HFFc6 (cell line): ENCODE measurements around the gene KRT6B. TPM values are rescaled to one million over a fixed set of nuclear protein-coding genes. Genes with fewer than 3 reads are reported as not detected.
A peak's percentile ranks its signal among the peaks of the same experiment; 100 is the strongest.

Experiments used
- DNase-seq: peaks from one replicate; pipeline ENCODE4 v3.0.0-alpha.2; 2018
- H3K27ac Mint-ChIP-seq: 2 replicates; pipeline ENCODE4 v1.8.0; 2020; ENCODE audit warnings: mild to moderate bottlenecking, mixed read lengths
- H3K27me3 Mint-ChIP-seq: 2 replicates; pipeline ENCODE4 v1.8.0; 2021; ENCODE audit warnings: mild to moderate bottlenecking, moderate library complexity, mixed read lengths; ENCODE audit not compliant: insufficient read depth
- H3K36me3 Mint-ChIP-seq: 2 replicates; pipeline ENCODE4 v1.8.0; 2021; ENCODE audit warnings: low read depth, mixed read lengths
- H3K4me1 Mint-ChIP-seq: 2 replicates; pipeline ENCODE4 v1.8.0; 2020; ENCODE audit warnings: low read depth, mixed read lengths
- H3K4me3 Mint-ChIP-seq: 2 replicates; pipeline ENCODE4 v1.8.0; 2020; ENCODE audit warnings: mild to moderate bottlenecking, moderate library complexity, mixed read lengths
- H3K9me3 Mint-ChIP-seq: 2 replicates; pipeline ENCODE4 v1.8.0; 2020; ENCODE audit warnings: mild to moderate bottlenecking, mixed read lengths
- CTCF ChIP-seq: fragments of 200-600 bp; sonication (generic); IDR thresholded peaks from 2 replicates; pipeline ENCODE4 v1.5.0; 2021; ENCODE audit warnings: antibody characterized with exemption, mild to moderate bottlenecking
- total RNA-seq, 6 experiments: library from RNA; stranded (reverse); fragmentation: NEBNext Ultra II Directional; extraction: Animal tissue kit (Norgen Biotek cat#: 25700); gene quantifications; 2 replicates in 1 of 6; 3 replicates in 5 of 6; pipeline ENCODE4 v1.2.3, GENCODE V29; 2021

The KRT6B gene
- total RNA-seq, 6 experiments from 2014 or later, result not detected

- TF ChIP-seq CTCF, result no peak
- H3K36me3 Mint-ChIP-seq, result no peaks in the 10 kb centered on the region
Measured at GRCh38 chr12:52417740-52418139, 34.2 kb downstream of the KRT6B start.

GRCh38 chr12:52416795-52417194, 35.2 kb downstream of the KRT6B start:
- H3K9me3 Mint-ChIP-seq, result no peaks in the 10 kb centered on the region
- peaks cover 9% of the 10 kb centered on the region for H3K4me1 Mint-ChIP-seq
- no peak for TF ChIP-seq CTCF
- H3K27ac Mint-ChIP-seq, result no peak overlapping the region
- H3K4me3 Mint-ChIP-seq, result no peak overlapping the region
- DNase-seq, result no peak
- no peaks in the 10 kb centered on the region for H3K36me3 Mint-ChIP-seq
- peaks cover 26% of the 10 kb centered on the region for H3K27me3 Mint-ChIP-seq

More at GRCh38 chr12:52417740-52418139, 34.2 kb downstream of the KRT6B start:
- peaks cover 29% of the 10 kb centered on the region for H3K27me3 Mint-ChIP-seq
- DNase-seq, result no peak
- H3K4me3 Mint-ChIP-seq, result no peak overlapping the region
- H3K9me3 Mint-ChIP-seq, result no peaks in the 10 kb centered on the region
- peaks cover 9% of the 10 kb centered on the region for H3K4me1 Mint-ChIP-seq
- no peak overlapping the region for H3K27ac Mint-ChIP-seq

DNA sequence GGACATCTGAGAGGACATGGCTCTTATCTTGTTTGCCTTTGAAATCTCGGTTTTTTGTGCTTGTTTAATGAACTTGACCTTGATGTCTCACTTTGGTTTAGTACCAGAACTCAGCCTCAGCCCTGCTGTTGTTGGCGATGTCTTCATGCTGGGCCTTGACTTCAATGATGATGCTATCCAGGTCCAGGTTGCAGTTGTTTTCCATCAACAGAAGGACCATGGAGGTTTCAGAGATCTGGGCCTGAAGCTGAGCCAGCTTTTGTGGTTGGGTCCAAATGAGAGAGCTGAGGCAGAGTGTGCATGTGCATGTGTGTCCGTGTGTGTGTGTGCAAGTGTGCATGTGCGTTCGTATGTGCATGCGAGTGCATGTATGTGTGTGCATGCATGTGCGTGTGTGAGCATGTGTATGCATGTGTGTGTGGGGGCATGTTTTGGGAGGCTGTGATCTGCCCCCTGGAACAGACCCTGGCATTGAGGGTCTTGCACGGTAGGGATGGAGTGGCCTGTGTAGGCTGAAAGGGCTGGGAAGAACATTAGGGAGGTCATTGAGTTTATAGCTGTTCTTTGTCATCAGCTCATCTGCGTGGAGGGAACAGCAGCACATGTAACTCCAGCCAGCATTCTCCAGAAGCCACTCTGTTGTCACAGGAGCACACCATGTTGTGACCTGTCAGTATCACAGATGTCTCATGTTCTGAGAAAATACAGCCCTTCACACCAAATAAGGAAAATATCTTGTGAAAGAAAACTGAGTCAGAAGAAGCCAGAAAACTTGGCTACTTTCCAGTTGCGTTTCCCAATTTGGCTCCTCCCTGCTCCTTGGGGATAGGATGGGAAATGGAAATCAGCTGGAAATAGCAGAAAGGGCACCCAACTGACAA, 35.8 kb downstream of the KRT6B start:
- no peaks in the 10 kb centered on the region for H3K36me3 Mint-ChIP-seq
- no peak overlapping the region for H3K4me3 Mint-ChIP-seq
- H3K27ac Mint-ChIP-seq, result no peak overlapping the region
- TF ChIP-seq CTCF, result no peak
- peaks cover 9% of the 10 kb centered on the region for H3K4me1 Mint-ChIP-seq
- peaks cover 28% of the 10 kb centered on the region for H3K27me3 Mint-ChIP-seq
- DNase-seq, result peak; percentile 33
- no peaks in the 10 kb centered on the region for H3K9me3 Mint-ChIP-seq

DNA sequence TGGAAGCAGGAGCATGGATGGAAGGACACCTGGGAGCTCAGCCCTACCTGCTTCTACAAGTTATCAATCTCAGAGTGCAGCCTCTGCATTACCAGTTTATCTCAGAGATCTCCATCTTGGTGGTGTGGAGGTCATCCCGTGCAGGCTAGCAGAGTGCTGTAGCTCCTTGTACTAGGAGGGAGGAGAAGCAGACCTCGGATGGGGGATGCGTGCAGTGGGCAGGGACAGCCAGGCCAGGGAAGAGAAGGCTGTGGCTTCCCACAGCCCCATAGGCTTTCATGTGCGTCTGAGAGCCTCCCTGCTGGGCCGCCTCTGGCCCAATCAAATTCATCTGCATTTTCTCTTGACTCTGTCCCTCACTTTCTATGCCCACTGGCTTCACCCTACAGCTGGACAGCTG, 37.0 kb downstream of the KRT6B start:
- Mint-ChIP-seq H3K4me1 (peaks cover 9% of the 10 kb centered on the region), H3K4me3 (no peak overlapping the region), H3K36me3 (no peaks in the 10 kb centered on the region), H3K27me3 (peaks cover 25% of the 10 kb centered on the region), H3K27ac (no peak overlapping the region), H3K9me3 (no peaks in the 10 kb centered on the region)
- TF ChIP-seq CTCF, result no peak
- DNase-seq, result no peak

DNA sequence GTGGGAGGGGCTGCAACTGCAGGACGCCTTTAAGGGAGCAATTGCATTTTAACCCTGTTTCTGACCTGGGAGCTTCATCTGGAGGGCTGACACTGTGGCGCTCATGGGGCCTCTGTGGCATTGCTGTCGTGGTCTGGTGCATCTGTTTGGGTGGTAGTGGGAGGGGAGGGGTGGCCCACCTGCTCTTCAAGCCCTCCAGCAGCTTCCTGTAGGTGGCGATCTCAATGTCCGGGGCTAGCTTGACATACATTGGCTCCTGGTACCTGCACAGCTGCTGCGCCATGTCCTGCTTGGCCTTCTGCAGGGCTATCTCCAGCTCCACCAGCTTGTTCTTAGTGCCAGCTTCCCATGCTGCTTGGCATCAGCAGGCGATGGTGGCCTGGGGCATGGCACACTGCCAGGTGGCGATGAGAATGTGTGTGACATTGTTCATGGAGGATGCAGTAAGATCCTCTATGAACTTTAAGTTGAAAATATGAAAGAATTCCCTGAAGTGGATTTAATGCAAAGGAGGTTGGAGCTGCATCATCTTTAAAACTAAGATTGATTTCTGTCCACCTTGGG, 38.1 kb downstream of the KRT6B start:
- TF ChIP-seq CTCF, result no peak; the same call in 1 of the 2 replicates
- Mint-ChIP-seq H3K4me1 (peaks cover 9% of the 10 kb centered on the region), H3K9me3 (no peaks in the 10 kb centered on the region), H3K36me3 (no peaks in the 10 kb centered on the region), H3K4me3 (no peak overlapping the region), H3K27ac (no peak overlapping the region), H3K27me3 (peaks cover 24% of the 10 kb centered on the region)
- DNase-seq, result no peak
